Measurements from ENCODE around the gene MAPRE2. TPM values are rescaled to one million over a fixed set of nuclear protein-coding genes. Genes with fewer than 3 reads are reported as not detected.

Gene MAPRE2
- total and polyA plus RNA-seq, 2 of the 13 experiments (the other 11 are each of a cell fraction or from before 2014, with no cell fraction given), result 34.5 to 67.9 TPM

GRCh38 chr18:35110059-35110458 is 68.8 kb downstream of the MAPRE2 start:
- CTCF ChIA-PET (ENCODE audit: low intra/inter-chr PET ratio, low total read pairs), result no interaction called here
- no TSS peak for BruUV-seq (replicated peaks)
- Histone ChIP-seq H4K20me1 (ENCODE audit: insufficient read depth, low read length) (no peaks in the 10 kb centered on the region), H3K4me2 (ENCODE audit: low read depth, low read length) (no peak overlapping the region), H3K79me2 (ENCODE audit: insufficient read depth, low read length) (peaks cover 8% of the 10 kb centered on the region), H3K9me3 (ENCODE audit: low read length) (no peaks in the 10 kb centered on the region), H2AFZ (ENCODE audit: low read length) (no peak overlapping the region), H3K9ac (ENCODE audit: insufficient read depth, low read depth, low read length) (no peak overlapping the region), H3K4me3 (replicated peaks in 1 of 3; ENCODE audit: insufficient read depth in 1 of 3, low read depth in 2 of 3, low read length in 3 of 3) (no peak overlapping the region), H3K36me3 (replicated peaks in 1 of 2; ENCODE audit: control insufficient read depth in 1 of 2, insufficient read depth in 2 of 2, low read length in 2 of 2) (peaks cover 0 to 2% of the 10 kb centered on the region in 2 experiments; a peak in 1 of 5 replicates), H3K4me1 (ENCODE audit: insufficient read depth, low read length) (no peaks in the 10 kb centered on the region), H3K27ac (ENCODE audit: extremely low read length, insufficient read depth, low read length) (no peak overlapping the region), H3K27me3 (ENCODE audit: control insufficient read depth in 1 of 2, insufficient read depth in 2 of 2, low read length in 2 of 2) (no peaks in the 10 kb centered on the region)
- intact Hi-C loops (cut with micrococcal nuclease; ENCODE audit: unreplicated experiment), result no loop called here
- FAIRE-seq, result no peak
- POLR2A ChIA-PET, result no interaction called here
- ATAC-seq, result no peak
- TF ChIP-seq CREB1 (IDR thresholded peaks at IDR 0.05) (no peak), CREB1 (CRISPR knock-in tag; IDR thresholded peaks at IDR 0.05) (no peak), MXD3 (CRISPR knock-in tag; IDR thresholded peaks at IDR 0.05) (no peak), GABPB1 (CRISPR knock-in tag; IDR thresholded peaks at IDR 0.05) (no peak), ZSCAN21 (CRISPR knock-in tag; IDR thresholded peaks at IDR 0.05; ENCODE audit: borderline replicate concordance) (no peak), MAFK (conservative IDR thresholded peaks at IDR 0.05 in 1 of 2, IDR thresholded peaks at IDR 0.05 in 1 of 2; ENCODE audit: low read length in 2 of 2) (peak; percentile 86 to 90), ZNF710 (CRISPR knock-in tag; IDR thresholded peaks at IDR 0.05; ENCODE audit: borderline replicate concordance) (no peak), ZNF720 (CRISPR knock-in tag; IDR thresholded peaks at IDR 0.05) (no peak), MED1 (CRISPR knock-in tag; IDR thresholded peaks at IDR 0.05) (no peak), MAFF (IDR thresholded peaks at IDR 0.05; ENCODE audit: low read depth, low read length) (peak; percentile 92), KDM5B (CRISPR knock-in tag; IDR thresholded peaks at IDR 0.05; ENCODE audit: borderline replicate concordance) (no peak), ZNF569 (CRISPR knock-in tag; IDR thresholded peaks at IDR 0.05; ENCODE audit: borderline replicate concordance) (no peak)
- TF ChIP-seq, protein P1, sequence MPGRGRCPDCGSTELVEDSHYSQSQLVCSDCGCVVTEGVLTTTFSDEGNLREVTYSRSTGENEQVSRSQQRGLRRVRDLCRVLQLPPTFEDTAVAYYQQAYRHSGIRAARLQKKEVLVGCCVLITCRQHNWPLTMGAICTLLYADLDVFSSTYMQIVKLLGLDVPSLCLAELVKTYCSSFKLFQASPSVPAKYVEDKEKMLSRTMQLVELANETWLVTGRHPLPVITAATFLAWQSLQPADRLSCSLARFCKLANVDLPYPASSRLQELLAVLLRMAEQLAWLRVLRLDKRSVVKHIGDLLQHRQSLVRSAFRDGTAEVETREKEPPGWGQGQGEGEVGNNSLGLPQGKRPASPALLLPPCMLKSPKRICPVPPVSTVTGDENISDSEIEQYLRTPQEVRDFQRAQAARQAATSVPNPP (CRISPR knock-in tag; IDR thresholded peaks at IDR 0.05), result no peak
- 98% methylated on average over 3 of the region's 3 CpGs for WGBS (ENCODE audit: low lambda C conversion rate)
- DNase-seq (ENCODE audit: low spot score), result no peak
- in situ Hi-C loops (cut with HindIII; ENCODE audit: extremely low pct_ligation_motif_present, low pct_unique_long_range_greater_than_20kb), result no loop called here

Measured in HepG2 (cell line).